H9 (cell line): ENCODE measurements around the gene DNAJC5. TPM values are rescaled to one million over a fixed set of nuclear protein-coding genes. Genes with fewer than 3 reads are reported as not detected.

Experiments used
- DNase-seq: peaks from one replicate; pipeline ENCODE4 v3.0.0-alpha.2; 2017
- H2AFZ ChIP-seq: one replicate; pipeline ENCODE4 v1.6.1; 2013; ENCODE audit warnings: mild to moderate bottlenecking, low read length, control low read depth, moderate library complexity
- H2AK5ac ChIP-seq: 2 replicates; pipeline ENCODE4 v1.6.1; 2013; ENCODE audit warnings: low read length, control low read depth, mixed read lengths; ENCODE audit not compliant: insufficient read length
- H2BK120ac ChIP-seq: one replicate; pipeline ENCODE4 v1.6.1; 2013; ENCODE audit warnings: low read depth, mild to moderate bottlenecking, low read length, control low read depth, inconsistent platforms; ENCODE audit not compliant: poor library complexity, severe bottlenecking
- H2BK12ac ChIP-seq: 2 replicates; pipeline ENCODE4 v1.6.1; 2013; ENCODE audit warnings: low read length, control low read depth, mixed read lengths, low read depth; ENCODE audit not compliant: insufficient read length
- H2BK15ac ChIP-seq: 2 replicates; pipeline ENCODE4 v1.6.1; 2013; ENCODE audit warnings: low read depth, low read length, control low read depth
- H2BK20ac ChIP-seq: one replicate; pipeline ENCODE4 v1.6.1; 2013; ENCODE audit warnings: low read depth, mild to moderate bottlenecking, low read length, control low read depth, inconsistent platforms; ENCODE audit not compliant: poor library complexity, severe bottlenecking
- H2BK5ac ChIP-seq: 2 replicates; pipeline ENCODE4 v1.6.1; 2013; ENCODE audit warnings: low read length, control low read depth, mixed read lengths; ENCODE audit not compliant: insufficient read length
- H3K14ac ChIP-seq: 2 replicates; pipeline ENCODE4 v1.6.1; 2013; ENCODE audit warnings: low read length, control low read depth; ENCODE audit not compliant: insufficient read depth
- H3K18ac ChIP-seq: 2 replicates; pipeline ENCODE4 v1.6.1; 2013; ENCODE audit warnings: low read depth, mild to moderate bottlenecking, mixed read lengths, low read length, control low read depth; ENCODE audit not compliant: insufficient read length
- H3K23ac ChIP-seq: 2 replicates; pipeline ENCODE4 v1.6.1; 2013; ENCODE audit warnings: low read length, control low read depth, mixed read lengths, low read depth; ENCODE audit not compliant: insufficient read length
- H3K23me2 ChIP-seq: 2 replicates; pipeline ENCODE4 v1.6.1; 2013; ENCODE audit warnings: low read depth, mild to moderate bottlenecking, mixed read lengths, low read length, control low read depth; ENCODE audit not compliant: insufficient read length, poor library complexity, severe bottlenecking
- H3K27ac ChIP-seq: 2 replicates; pipeline ENCODE4 v1.5.1; 2013; ENCODE audit warnings: low read length, control low read depth, mixed read lengths, low read depth; ENCODE audit not compliant: insufficient read length
- H3K27me3 ChIP-seq: 2 replicates; pipeline ENCODE4 v1.6.1; 2013; ENCODE audit warnings: low read length, control low read depth, inconsistent platforms; ENCODE audit not compliant: insufficient read depth
- H3K4ac ChIP-seq: 2 replicates; pipeline ENCODE4 v1.6.1; 2013; ENCODE audit warnings: low read depth, mild to moderate bottlenecking, control low read depth, inconsistent platforms, low read length, moderate library complexity
- H3K4me1 ChIP-seq: 2 replicates; pipeline ENCODE4 v1.6.1; 2013; ENCODE audit warnings: low read length, control low read depth, inconsistent platforms; ENCODE audit not compliant: insufficient read depth
- H3K4me2 ChIP-seq: 2 replicates; pipeline ENCODE4 v1.6.1; 2013; ENCODE audit warnings: low read length, control low read depth, mixed read lengths; ENCODE audit not compliant: insufficient read length, insufficient read depth
- H3K56ac ChIP-seq: 2 replicates; pipeline ENCODE4 v1.6.1; 2013; ENCODE audit warnings: low read depth, mild to moderate bottlenecking, mixed read lengths, low read length, control low read depth; ENCODE audit not compliant: insufficient read length
- H3K79me1 ChIP-seq: 2 replicates; pipeline ENCODE4 v1.6.1; 2013; ENCODE audit warnings: low read depth, mild to moderate bottlenecking, moderate library complexity, low read length, control low read depth, inconsistent platforms; ENCODE audit not compliant: insufficient read depth, poor library complexity, severe bottlenecking
- H3K79me2 ChIP-seq: 2 replicates; pipeline ENCODE4 v1.6.1; 2013; ENCODE audit warnings: low read length, control low read depth, inconsistent platforms; ENCODE audit not compliant: insufficient read depth
- H3K9ac ChIP-seq: 2 replicates; pipeline ENCODE4 v1.6.1; 2013; ENCODE audit warnings: low read length, control low read depth, mixed read lengths; ENCODE audit not compliant: insufficient read length; ENCODE audit errors: extremely low read depth
- H3K9me3 ChIP-seq: one replicate; pipeline ENCODE4 v1.6.1; 2013; ENCODE audit warnings: low read depth, low read length, inconsistent platforms; ENCODE audit not compliant: control insufficient read depth
- H3T11ph ChIP-seq: one replicate; pipeline ENCODE4 v1.6.1; 2013; ENCODE audit warnings: mild to moderate bottlenecking, low read length, control low read depth, inconsistent platforms
- H4K20me1 ChIP-seq: one replicate; pipeline ENCODE4 v1.6.1; 2013; ENCODE audit not compliant: control insufficient read depth, insufficient read length, insufficient read depth
- H4K5ac ChIP-seq: 2 replicates; pipeline ENCODE4 v1.6.1; 2013; ENCODE audit warnings: low read depth, mild to moderate bottlenecking, mixed read lengths, low read length, control low read depth; ENCODE audit not compliant: insufficient read length
- H4K8ac ChIP-seq: replicated peaks from 2 replicates; pipeline ENCODE4 v1.6.1; 2013; ENCODE audit warnings: low read length, control low read depth, mixed read lengths, low read depth; ENCODE audit not compliant: insufficient read length
- H4K91ac ChIP-seq: 2 replicates; pipeline ENCODE4 v1.6.1; 2013; ENCODE audit warnings: low read depth, mild to moderate bottlenecking, moderate library complexity, mixed read lengths, low read length, control low read depth; ENCODE audit not compliant: insufficient read length
- H3K27ac Mint-ChIP-seq, 3 experiments: 2 replicates in 2 of 3; 3 replicates in 1 of 3; pipeline ENCODE4 v1.8.0; 2020 to 2021; ENCODE audit warnings: mixed read lengths in 3 of 3, mild to moderate bottlenecking in 1 of 3, moderate library complexity in 1 of 3
- H3K27me3 Mint-ChIP-seq: 2 replicates; pipeline ENCODE4 v1.8.0; 2021; ENCODE audit warnings: low read depth, mild to moderate bottlenecking, moderate library complexity, mixed read lengths
- H3K36me3 Mint-ChIP-seq, 3 experiments: 2 replicates in 2 of 3; 3 replicates in 1 of 3; pipeline ENCODE4 v1.8.0; 2020 to 2021; ENCODE audit warnings: low read depth in 3 of 3, mixed read lengths in 3 of 3; ENCODE audit not compliant: insufficient read depth in 1 of 3
- H3K4me1 Mint-ChIP-seq, 2 experiments: 2 replicates each; pipeline ENCODE4 v1.8.0; 2020; ENCODE audit warnings: mixed read lengths in 2 of 2
- H3K4me3 Mint-ChIP-seq, 2 experiments: 2 replicates in 1 of 2; 3 replicates in 1 of 2; pipeline ENCODE4 v1.8.0; 2020 to 2021; ENCODE audit warnings: mild to moderate bottlenecking in 2 of 2, mixed read lengths in 2 of 2, moderate library complexity in 1 of 2
- H3K9me3 Mint-ChIP-seq, 2 experiments: 2 replicates in 1 of 2; 3 replicates in 1 of 2; pipeline ENCODE4 v1.8.0; 2020; ENCODE audit warnings: mild to moderate bottlenecking in 2 of 2, mixed read lengths in 2 of 2, moderate library complexity in 1 of 2
- WGBS: extraction: QIAGEN DNeasy Blood & Tissue Kit; methylation state at CpG from one replicate; pipeline ENCODE4 v1.1.7; 2013; ENCODE audit warnings: missing lambda C conversion rate, low lambda C conversion rate, mixed read lengths; ENCODE audit not compliant: insufficient read length; ENCODE audit errors: extremely low coverage; 5-methylcytosine and 5-hydroxymethylcytosine counted together
- total RNA-seq: library from RNA; stranded (reverse); gene quantifications from 2 replicates; pipeline ENCODE4 v1.2.1, GENCODE V29; 2021
- TF ChIP-seq, protein P1 (sequence below): fragments of 200-600 bp; sonication (generic); conservative IDR thresholded peaks from 3 replicates; pipeline ENCODE4 v1.8.0; 2021; ENCODE audit warnings: antibody characterized with exemption, mild to moderate bottlenecking

Gene DNAJC5
- total RNA-seq, 1 experiment from 2014 or later: 43.0 TPM

DNA sequence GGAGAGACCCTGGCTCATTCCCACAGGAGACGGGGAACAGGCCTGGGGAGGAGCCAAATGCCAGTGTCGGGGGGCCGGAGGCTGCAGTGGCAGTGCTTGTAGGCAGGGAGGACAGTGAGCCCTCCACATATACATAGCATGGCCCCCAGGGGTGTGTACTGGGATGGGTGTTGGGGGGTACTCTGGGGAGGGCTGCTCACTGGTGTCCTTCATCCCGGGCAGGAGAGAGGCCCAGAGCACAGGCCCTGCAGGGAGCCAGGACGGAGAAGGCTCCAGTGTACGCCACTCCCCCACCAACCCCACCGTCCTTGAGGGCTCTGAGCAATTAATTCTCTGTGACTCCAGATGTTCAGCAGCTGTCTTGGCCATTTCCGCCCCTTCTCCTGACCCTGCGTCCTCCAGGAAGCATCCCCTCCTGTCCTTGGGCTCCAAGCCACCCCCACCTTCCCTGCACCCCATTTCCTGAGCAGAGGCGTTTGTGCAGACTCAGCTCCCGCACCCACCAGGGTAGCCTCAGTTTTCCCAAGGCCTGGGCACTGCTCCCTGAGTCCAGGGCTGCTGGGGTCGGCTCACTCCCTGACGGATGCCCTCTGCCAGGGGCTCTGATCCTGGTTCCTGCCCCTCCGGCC is 37.0 kb upstream of the DNAJC5 start:
- Histone ChIP-seq H3K79me2 (no peaks in the 10 kb centered on the region), H4K8ac (no peak overlapping the region), H3K27me3 (no peaks in the 10 kb centered on the region), H3K4me1 (peaks cover 2% of the 10 kb centered on the region; the same call in 1 of the 2 replicates), H3K4ac (no peak overlapping the region), H2BK120ac (no peak overlapping the region), H3K27ac (no peak overlapping the region), H2AFZ (no peak overlapping the region), H2BK15ac (no peak overlapping the region), H3K9me3 (no peaks in the 10 kb centered on the region), H3T11ph (no peak overlapping the region), H4K20me1 (no peaks in the 10 kb centered on the region), H3K79me1 (no peaks in the 10 kb centered on the region), H3K14ac (no peak overlapping the region), H4K91ac (no peak overlapping the region), H2BK20ac (no peak overlapping the region), H3K4me2 (no peak overlapping the region), H3K23ac (no peak overlapping the region), H3K23me2 (no peaks in the 10 kb centered on the region), H3K56ac (no peak overlapping the region), H2AK5ac (no peak overlapping the region), H2BK5ac (no peak overlapping the region), H4K5ac (no peak overlapping the region), H3K18ac (no peak overlapping the region), H3K9ac (no peak overlapping the region), H2BK12ac (no peak overlapping the region)
- TF ChIP-seq, protein P1, sequence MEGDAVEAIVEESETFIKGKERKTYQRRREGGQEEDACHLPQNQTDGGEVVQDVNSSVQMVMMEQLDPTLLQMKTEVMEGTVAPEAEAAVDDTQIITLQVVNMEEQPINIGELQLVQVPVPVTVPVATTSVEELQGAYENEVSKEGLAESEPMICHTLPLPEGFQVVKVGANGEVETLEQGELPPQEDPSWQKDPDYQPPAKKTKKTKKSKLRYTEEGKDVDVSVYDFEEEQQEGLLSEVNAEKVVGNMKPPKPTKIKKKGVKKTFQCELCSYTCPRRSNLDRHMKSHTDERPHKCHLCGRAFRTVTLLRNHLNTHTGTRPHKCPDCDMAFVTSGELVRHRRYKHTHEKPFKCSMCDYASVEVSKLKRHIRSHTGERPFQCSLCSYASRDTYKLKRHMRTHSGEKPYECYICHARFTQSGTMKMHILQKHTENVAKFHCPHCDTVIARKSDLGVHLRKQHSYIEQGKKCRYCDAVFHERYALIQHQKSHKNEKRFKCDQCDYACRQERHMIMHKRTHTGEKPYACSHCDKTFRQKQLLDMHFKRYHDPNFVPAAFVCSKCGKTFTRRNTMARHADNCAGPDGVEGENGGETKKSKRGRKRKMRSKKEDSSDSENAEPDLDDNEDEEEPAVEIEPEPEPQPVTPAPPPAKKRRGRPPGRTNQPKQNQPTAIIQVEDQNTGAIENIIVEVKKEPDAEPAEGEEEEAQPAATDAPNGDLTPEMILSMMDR: no peak
- Mint-ChIP-seq H3K4me3 (peak overlapping the region; percentile 39 to 48; a peak in 2 of 5 replicates), H3K27me3 (peaks cover 2% of the 10 kb centered on the region; the same call in 1 of the 2 replicates), H3K27ac (peak overlapping the region; percentile 62 to 88 (median 74); a peak in 3 of 7 replicates), H3K36me3 (peaks cover 0 to 9% (median 5%) of the 10 kb centered on the region in 3 experiments; a peak in 4 of 7 replicates), H3K4me1 (peaks cover 22 to 41% of the 10 kb centered on the region in 2 experiments), H3K9me3 (no peaks in the 10 kb centered on the region)
- WGBS: no CpG with 5 or more reads among the region's 14 CpGs
- no peak for DNase-seq
